Endodermal cell (in vitro differentiated cells): ENCODE data around the gene OR2V2. TPM values are rescaled to one million over a fixed set of nuclear protein-coding genes. Genes with fewer than 3 reads are reported as not detected.
"Not testable (repeated sequence)": the region's sequence is repeated elsewhere in the genome, so short reads cannot be mapped to it uniquely, and the experiment has no call there.

Experiments
- DNase-seq: peaks from one replicate; pipeline ENCODE4 v3.0.0-alpha.2; 2017
- H3K27ac ChIP-seq: 2 replicates; pipeline ENCODE4 v1.5.1; 2013; ENCODE audit warnings: mild to moderate bottlenecking, low read depth, low read length, moderate library complexity
- H3K27me3 ChIP-seq: 2 replicates; pipeline ENCODE4 v1.6.1; 2013; ENCODE audit warnings: mild to moderate bottlenecking, low read length, moderate library complexity; ENCODE audit not compliant: insufficient read depth, control insufficient read depth, poor library complexity, severe bottlenecking
- H3K36me3 ChIP-seq: 2 replicates; pipeline ENCODE4 v1.7.0; 2013; ENCODE audit warnings: mild to moderate bottlenecking, low read length, moderate library complexity; ENCODE audit not compliant: control insufficient read depth, insufficient read depth
- H3K4me1 ChIP-seq: one replicate; pipeline ENCODE4 v1.7.0; 2013; ENCODE audit warnings: low read length; ENCODE audit not compliant: control insufficient read depth, insufficient read depth
- H3K4me3 ChIP-seq: 2 replicates; pipeline ENCODE4 v1.5.1; 2013; ENCODE audit warnings: mild to moderate bottlenecking, low read length, moderate library complexity
- H3K9ac ChIP-seq: 2 replicates; pipeline ENCODE4 v1.6.1; 2013; ENCODE audit warnings: mild to moderate bottlenecking, low read length, moderate library complexity; ENCODE audit not compliant: poor library complexity, severe bottlenecking; ENCODE audit errors: extremely low read depth
- H3K9me3 ChIP-seq: 2 replicates; pipeline ENCODE4 v1.6.1; 2013; ENCODE audit warnings: mild to moderate bottlenecking, low read length, moderate library complexity; ENCODE audit not compliant: control insufficient read depth
- H3K27ac Mint-ChIP-seq: 2 replicates; pipeline ENCODE4 v1.8.0; 2020; ENCODE audit warnings: mixed read lengths
- H3K27me3 Mint-ChIP-seq: 2 replicates; pipeline ENCODE4 v1.8.0; 2021; ENCODE audit warnings: mild to moderate bottlenecking, mixed read lengths; ENCODE audit not compliant: insufficient read depth
- H3K36me3 Mint-ChIP-seq: 2 replicates; pipeline ENCODE4 v1.8.0; 2020; ENCODE audit warnings: low read depth, mixed read lengths
- H3K4me1 Mint-ChIP-seq: 2 replicates; pipeline ENCODE4 v1.8.0; 2020; ENCODE audit warnings: mixed read lengths
- H3K4me3 Mint-ChIP-seq: 2 replicates; pipeline ENCODE4 v1.8.0; 2020; ENCODE audit warnings: mild to moderate bottlenecking, moderate library complexity, mixed read lengths
- H3K9me3 Mint-ChIP-seq: 2 replicates; pipeline ENCODE4 v1.8.0; 2020; ENCODE audit warnings: mild to moderate bottlenecking, mixed read lengths
- CTCF ChIP-seq: fragments of 200-600 bp; sonication (generic); conservative IDR thresholded peaks from 2 replicates; pipeline ENCODE4 v1.5.0; 2021; ENCODE audit warnings: antibody characterized with exemption, mild to moderate bottlenecking
- WGBS, 2 experiments: methylation state at CpG; one replicate each; pipeline versions ENCODE4 v1.1.5 to v1.1.7; 2013; ENCODE audit warnings: missing lambda C conversion rate in 2 of 2, mixed read lengths in 1 of 2; ENCODE audit not compliant: insufficient coverage in 1 of 2, insufficient read length in 1 of 2; 5-methylcytosine and 5-hydroxymethylcytosine counted together
- total RNA-seq, 2 donors: library from RNA; stranded (reverse); fragmentation: NEBNext Ultra II Directional in 1 of 2; extraction: Animal tissue kit (Norgen Biotek cat#: 25700) in 1 of 2; gene quantifications; 2 replicates in 1 of 2; 3 replicates in 1 of 2; pipeline ENCODE4 v1.2.1, GENCODE V29; 2021

OR2V2 gene
- total RNA-seq, 2 donors from 2014 or later: not detected

GRCh38 chr5:181127907-181128626 is 19.3 kb upstream of the OR2V2 start:
- no peak for DNase-seq
- TF ChIP-seq CTCF: no peak
- Histone ChIP-seq H3K27me3 (no peaks in the 10 kb centered on the region), H3K4me3 (no peak overlapping the region), H3K9me3 (peaks cover 19% of the 10 kb centered on the region), H3K27ac (no peak overlapping the region), H3K4me1 (no peaks in the 10 kb centered on the region), H3K36me3 (no peaks in the 10 kb centered on the region), H3K9ac (no peak overlapping the region)
- no peak overlapping the region for H3K27ac Mint-ChIP-seq
- peaks cover 55% of the 10 kb centered on the region for H3K27me3 Mint-ChIP-seq
- H3K9me3 Mint-ChIP-seq: no peaks in the 10 kb centered on the region
- H3K36me3 Mint-ChIP-seq: no peaks in the 10 kb centered on the region
- no peak overlapping the region for H3K4me3 Mint-ChIP-seq
- WGBS, 2 experiments: 72 to 73% methylated on average over 8 to 15 of the region's 15 CpGs
- no peaks in the 10 kb centered on the region for H3K4me1 Mint-ChIP-seq

- Mint-ChIP-seq H3K27me3 (peaks cover 47% of the 10 kb centered on the region), H3K36me3 (no peaks in the 10 kb centered on the region), H3K27ac (no peak overlapping the region), H3K4me1 (no peaks in the 10 kb centered on the region), H3K4me3 (no peak overlapping the region), H3K9me3 (no peaks in the 10 kb centered on the region)
- Histone ChIP-seq H3K4me3 (no peak overlapping the region), H3K9ac (no peak overlapping the region), H3K9me3 (peaks cover 27% of the 10 kb centered on the region), H3K27ac (no peak overlapping the region), H3K4me1 (no peaks in the 10 kb centered on the region), H3K27me3 (no peaks in the 10 kb centered on the region), H3K36me3 (no peaks in the 10 kb centered on the region)
- no peak for TF ChIP-seq CTCF
- DNase-seq: no peak
- WGBS, 2 experiments: 58 to 68% methylated on average over 3 to 7 of the region's 7 CpGs
These were observed 17.8 kb upstream of the OR2V2 start for GRCh38 chr5:181129601-181130000.

GRCh38 chr5:181130081-181130480 is 17.3 kb upstream of the OR2V2 start:
- DNase-seq, H3K4me3 Mint-ChIP-seq, H3K4me3 ChIP-seq, H3K9me3 Mint-ChIP-seq, H3K36me3 ChIP-seq, H3K4me1 Mint-ChIP-seq, H3K4me1 ChIP-seq, H3K36me3 Mint-ChIP-seq, H3K9ac ChIP-seq, H3K27me3 ChIP-seq, H3K27ac ChIP-seq, H3K27ac Mint-ChIP-seq: not testable (repeated sequence)
- peaks cover 47% of the 10 kb centered on the region for H3K27me3 Mint-ChIP-seq
- 58 to 73% methylated on average over 2 to 8 of the region's 9 CpGs for WGBS, 2 experiments
- peaks cover 27% of the 10 kb centered on the region for H3K9me3 ChIP-seq
